Measurements from ENCODE around the gene RPL36AL.

DNA sequence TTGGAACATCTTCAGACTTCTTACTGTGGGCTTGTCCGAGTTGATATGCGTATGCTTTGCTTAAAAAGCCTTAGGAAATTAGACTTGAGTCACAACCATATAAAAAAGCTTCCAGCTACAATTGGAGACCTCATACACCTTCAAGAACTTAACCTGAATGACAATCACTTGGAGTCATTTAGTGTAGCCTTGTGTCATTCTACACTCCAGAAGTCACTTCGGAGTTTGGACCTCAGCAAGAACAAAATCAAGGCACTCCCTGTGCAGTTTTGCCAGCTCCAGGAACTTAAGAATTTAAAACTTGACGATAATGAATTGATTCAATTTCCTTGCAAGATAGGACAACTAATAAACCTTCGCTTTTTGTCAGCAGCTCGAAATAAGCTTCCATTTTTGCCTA lies 12.8 kb downstream of the RPL36AL start:
- TF ChIP-seq, protein P1, sequence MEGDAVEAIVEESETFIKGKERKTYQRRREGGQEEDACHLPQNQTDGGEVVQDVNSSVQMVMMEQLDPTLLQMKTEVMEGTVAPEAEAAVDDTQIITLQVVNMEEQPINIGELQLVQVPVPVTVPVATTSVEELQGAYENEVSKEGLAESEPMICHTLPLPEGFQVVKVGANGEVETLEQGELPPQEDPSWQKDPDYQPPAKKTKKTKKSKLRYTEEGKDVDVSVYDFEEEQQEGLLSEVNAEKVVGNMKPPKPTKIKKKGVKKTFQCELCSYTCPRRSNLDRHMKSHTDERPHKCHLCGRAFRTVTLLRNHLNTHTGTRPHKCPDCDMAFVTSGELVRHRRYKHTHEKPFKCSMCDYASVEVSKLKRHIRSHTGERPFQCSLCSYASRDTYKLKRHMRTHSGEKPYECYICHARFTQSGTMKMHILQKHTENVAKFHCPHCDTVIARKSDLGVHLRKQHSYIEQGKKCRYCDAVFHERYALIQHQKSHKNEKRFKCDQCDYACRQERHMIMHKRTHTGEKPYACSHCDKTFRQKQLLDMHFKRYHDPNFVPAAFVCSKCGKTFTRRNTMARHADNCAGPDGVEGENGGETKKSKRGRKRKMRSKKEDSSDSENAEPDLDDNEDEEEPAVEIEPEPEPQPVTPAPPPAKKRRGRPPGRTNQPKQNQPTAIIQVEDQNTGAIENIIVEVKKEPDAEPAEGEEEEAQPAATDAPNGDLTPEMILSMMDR (IDR thresholded peaks at IDR 0.05), result no peak
- TF ChIP-seq POLR2A (IDR thresholded peaks at IDR 0.05), result no peak
